Stimulated activated CD4-positive, alpha-beta T cell treated with anti-CD3 and anti-CD28 coated beads, Interleukin-12 subunit alpha, Interleukin-12 subunit beta, amount 100 ng/mL, for 24 hours (primary cell): Measurements from ENCODE around the gene KCNQ2.

Experiments used
- DNase-seq, 2 experiments: peaks; one replicate each; pipeline ENCODE4 v3.0.0-alpha.2; 2020; ENCODE audit warnings: low read depth in 2 of 2

Gene KCNQ2

DNA sequence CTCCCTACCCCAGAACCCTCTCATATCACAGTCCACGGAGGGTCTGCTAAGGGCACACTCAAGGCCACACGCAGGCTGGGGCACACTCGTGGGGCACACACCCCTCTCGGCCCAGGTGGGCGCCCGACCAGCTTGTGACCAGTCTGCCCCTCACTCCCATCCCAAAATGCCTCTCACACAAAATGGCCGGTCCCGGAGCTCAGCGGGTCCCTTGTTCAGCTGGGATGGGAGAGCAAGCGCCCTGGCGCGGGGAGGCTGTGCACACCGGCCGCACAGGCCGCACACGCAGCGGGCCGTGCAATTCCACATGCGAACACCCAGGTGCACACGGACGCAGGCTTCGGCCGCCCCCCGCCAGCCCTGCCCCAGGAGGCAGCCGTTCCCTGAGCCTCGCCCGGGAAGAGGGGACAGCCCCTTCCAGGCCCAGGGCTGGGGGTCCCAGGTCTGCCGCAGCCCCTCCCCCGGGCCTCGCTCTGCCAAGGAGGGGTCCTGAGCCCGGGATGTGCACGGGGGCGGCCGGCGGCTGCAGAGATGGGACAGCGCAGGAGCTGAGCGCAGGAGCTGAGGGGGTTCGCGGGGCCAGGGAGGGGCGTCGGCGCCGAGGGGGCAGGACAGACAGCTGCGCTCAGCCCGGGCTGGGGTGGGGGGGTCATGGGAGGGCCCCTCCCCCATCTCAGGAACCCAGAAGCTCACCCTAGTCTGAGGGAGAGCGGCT, 1.3 kb downstream of the KCNQ2 start:
- DNase-seq: no peak

DNA sequence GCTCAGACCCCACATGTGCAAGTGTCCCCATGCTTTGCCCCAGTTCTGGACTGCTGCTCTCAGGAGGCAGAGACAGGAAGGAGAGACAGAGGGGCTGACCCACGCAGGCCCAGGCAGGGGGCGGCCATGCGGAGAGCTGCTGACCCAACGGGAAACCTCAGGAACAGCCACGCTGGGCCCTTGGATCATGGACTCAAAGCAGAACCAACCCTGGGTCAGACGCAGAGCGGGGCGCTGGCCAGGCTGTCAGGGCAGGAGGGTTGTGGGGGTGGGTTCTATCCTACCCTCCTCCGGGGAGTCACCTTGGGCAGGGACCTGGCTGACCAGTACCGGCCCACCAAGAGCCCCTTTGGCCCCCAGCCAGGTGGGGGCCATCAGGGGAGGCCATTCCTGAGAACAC, 2.0 kb downstream of the KCNQ2 start:
- no peak for DNase-seq

DNA sequence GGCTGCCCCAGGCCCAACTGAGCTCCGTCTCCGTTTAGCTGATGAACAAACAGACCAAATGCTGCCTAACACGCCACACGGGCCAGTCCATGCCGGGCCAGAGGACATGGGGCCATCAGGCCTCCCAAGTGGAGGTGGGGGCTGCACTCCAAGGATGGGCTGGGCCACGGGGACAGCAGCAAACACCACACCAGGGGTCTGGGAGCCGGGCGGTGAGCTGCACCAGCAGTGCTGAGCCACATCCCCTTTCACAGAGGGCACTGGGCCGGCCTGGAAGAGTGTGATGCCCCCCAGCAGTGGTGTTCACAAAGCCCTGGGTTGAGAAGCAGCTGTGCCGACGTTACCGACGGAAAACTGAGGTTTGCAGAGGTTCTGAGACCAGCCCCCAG, 2.7 kb downstream of the KCNQ2 start:
- DNase-seq: no peak

DNA sequence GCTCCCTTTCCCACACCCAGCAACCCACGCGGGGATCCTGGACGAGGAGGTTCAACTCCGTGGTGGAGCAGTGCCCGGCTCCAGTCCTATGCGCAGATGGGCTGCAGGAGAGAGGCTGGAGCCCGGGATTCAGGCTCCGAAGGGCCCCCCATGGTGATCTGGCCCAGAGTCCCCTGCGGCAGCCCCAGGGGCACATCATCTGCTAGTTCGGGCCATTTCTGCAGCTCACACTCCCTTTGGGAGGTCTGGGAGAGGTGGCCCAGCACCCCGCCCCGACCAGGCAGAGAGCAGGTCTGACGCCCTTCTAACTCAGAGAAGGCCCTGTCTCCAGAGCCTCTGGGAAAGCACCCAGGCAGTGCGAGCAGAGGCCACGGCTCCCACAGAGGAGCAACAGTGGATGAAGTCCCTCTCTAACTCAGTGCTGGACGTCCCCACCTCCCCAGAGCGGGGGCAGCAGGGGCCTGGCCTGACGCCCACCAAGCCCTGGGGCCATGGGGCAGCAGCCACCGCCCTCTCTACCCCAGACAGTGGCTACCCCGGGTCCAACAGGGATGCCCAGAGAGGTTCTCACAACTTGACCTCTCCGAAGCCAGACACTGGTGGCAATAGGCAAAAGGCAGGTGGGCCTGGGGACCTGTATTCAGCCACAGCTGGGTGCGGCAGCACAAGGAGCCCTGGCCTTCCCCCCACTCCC, 3.3 kb downstream of the KCNQ2 start:
- DNase-seq: no peak

DNA sequence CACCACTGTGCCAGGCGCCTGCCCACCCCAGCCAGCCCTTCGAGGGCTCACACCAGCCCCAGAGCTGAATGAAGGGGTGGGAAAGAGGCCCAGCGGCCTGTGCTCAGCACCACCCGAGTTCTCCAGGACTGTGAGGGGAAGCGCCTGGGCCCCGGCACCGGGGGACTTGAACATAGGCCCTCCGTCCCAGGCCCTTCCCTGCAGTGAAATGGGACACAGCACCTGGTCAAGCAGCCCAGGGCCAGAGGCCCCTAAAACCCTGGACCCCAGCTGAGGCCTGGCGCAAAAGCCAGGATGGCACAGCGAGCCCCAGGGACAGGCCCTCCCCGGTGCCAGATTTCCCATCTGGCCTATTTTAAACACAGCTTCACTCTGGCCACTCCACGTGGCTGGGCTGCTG, 4.0 kb downstream of the KCNQ2 start:
- no peak for DNase-seq

DNA sequence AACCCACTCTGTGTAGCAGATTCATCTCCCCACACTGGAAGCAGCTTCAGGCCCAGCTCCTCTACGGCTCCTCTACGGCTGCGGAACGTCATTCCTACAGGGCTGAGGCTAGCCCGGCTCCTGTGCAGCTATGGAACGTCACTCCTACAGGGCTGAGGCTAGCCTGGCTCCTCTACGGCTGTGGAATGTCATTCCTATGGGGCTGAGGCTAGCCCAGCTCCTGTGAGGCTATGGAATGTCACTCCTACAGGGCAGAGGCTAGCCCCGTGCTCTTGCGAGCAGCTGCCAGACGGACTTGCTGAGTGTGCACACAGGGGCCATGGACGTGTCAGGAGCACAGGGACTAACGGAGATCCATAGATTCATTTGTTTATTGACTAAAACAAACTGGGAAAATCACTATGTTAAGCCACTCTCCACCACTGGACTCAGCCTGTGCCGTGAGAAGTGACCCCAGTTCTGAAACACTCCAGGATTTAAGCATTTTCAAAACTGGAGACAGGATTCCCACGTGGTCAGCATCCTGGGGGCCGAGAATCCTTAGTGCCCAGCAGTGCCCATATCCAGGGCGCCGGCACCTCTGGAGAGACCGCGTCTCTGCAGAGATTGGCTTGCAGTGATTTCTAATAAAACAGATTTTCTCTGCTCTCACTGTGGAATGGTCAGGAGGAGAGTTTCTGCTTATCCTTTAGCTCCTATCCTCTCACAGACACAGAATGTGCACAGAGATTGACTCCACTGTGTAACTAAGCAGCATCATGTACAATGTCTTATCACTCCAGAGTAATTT, 5.0 kb downstream of the KCNQ2 start:
- DNase-seq: no peak

DNA sequence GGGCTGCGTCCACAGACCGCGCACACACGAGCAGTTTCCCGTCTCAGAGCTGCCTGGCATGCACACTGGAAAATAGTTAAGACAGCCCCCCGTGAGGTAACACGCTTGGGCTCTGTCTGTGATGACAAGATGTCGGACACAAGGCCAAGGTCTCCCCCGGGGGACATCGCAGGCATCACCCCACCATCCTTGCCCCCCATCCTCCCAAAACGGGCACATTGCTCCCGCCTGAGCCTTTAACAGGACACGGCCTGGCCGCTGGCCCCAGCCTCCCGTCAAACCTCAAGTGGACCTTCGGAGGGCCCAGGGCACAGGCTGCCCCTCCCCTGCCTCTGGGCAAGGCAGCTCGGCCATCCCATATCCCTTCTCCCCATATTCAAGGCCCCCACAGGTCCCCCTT, 5.6 kb downstream of the KCNQ2 start:
- DNase-seq: no peak

DNA sequence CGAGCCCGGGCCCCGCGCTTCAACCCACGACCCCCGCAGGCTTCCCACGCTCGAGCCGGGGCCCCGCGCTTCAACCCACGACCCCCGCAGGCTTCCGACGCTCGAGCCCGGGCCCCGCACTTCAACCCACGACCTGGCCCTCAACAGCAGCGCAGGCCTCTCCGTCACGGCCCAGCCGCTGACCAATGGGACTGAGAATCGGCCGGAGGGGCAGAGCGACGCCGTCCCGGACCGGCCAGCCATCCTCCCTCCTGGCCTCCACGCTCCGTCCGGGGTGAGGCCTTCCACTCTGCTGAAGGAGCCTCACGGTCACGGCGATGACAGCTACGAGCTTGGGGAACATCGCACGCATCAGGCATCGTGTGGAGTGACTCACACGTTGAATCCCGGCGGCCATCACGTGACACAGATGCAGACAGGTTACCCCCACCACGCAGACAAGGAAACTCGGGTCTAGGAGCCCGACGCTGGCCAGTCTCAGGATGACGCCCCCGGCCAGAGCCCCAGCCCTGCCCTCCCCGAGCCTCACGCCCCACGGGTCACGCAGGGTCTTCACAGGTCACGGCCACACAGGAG, 6.1 kb downstream of the KCNQ2 start:
- DNase-seq: no peak

DNA sequence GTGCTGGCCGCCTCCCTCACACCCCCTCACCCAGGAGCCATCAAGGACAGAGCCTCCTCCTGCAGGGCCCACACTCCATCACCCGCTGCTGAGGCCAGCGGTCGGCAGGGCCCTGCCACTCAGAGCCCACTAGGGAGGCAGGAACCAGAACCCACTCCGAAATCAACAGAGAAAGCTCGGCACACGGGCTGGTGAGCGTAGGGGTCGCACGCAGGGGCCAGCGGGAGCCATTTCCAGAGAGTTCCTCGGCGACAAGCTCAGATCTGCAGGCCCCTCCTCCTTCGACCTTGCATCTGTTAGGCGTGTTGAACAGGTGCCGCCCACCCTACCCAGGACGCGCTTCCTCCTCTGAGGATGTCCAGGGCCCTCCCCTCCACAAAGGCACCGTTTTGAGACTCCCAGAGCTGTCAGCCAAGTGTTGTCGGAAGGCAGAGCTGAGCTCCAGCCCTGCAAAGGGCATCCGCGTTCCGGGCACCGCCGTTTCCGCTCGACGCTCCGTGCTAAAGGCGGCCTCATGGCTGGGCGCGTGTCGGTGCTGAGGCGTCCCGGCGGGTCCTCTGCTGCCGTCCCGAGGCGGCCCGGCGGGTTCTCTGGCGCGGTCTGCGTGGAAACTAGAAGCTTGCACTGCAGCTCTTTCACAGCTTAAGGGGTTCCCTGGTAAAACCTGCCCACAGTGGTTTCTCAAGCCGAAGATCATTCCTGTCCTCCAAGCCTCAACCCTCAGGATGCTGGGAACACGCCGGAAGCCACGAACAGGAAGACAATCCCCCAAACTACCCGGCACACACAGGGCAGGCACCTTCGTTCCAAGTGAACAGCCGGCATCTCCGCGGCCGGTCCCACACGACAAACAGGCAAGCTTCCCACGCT, 6.8 kb downstream of the KCNQ2 start:
- DNase-seq: no peak

DNA sequence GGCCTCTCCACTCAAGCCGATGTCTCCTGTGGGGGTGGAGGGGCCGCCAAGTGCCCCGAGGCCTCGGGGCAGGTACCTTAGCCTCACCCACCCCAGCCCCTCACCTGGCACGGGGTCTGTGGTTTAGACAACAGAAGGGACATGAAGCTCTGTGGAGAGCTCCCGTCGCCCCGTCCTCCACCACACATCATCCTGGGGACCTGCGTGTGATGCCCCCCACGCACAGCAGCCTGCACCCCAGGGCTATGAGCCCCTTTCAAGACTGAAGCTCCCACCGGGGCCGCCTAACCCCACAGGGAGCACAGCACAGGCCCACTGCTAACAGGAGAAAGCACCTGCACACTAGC, 8.2 kb downstream of the KCNQ2 start:
- DNase-seq: no peak

DNA sequence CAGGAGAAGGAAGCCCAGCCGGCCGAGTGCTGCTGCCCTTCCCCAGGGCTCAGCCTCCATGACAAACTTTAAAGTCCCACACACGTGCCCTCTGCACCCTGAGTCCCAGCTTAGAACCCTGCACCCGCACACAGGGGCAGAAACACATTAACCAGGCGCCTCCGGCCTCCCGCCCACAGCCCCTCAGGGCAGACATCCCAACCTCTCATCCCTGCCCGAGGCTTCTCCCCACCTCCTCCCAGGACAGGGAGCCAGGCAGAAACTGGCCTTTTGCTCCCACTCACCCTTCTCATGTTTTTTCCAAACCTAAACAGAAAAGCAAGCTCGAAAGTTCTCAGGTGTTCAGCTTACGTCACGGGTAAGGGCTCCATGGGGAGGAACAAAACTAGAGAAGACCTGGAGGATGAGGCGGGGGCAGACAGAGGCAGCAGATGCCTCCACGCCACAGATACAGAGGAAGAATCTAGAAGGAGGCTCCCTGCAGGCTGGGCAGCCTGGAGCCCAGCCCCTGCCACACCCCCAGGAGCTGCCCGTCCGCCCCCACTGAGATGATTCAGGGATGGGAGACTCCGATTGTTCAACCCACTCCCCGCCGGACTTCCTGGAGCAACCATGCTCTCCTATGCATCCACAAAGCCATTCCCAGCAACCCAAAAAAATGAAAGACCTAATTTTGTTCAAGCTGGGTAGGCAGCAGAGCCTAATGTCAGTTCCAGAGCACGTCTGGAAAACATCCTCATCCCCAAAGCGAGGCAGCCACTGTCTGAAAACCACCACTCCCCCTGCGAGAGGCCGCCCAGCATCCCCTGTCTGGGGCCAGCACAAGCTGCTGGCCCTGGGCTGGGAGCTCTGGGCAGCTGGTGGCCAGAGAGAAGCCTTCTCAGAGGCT, 8.8 kb downstream of the KCNQ2 start:
- DNase-seq: no peak

DNA sequence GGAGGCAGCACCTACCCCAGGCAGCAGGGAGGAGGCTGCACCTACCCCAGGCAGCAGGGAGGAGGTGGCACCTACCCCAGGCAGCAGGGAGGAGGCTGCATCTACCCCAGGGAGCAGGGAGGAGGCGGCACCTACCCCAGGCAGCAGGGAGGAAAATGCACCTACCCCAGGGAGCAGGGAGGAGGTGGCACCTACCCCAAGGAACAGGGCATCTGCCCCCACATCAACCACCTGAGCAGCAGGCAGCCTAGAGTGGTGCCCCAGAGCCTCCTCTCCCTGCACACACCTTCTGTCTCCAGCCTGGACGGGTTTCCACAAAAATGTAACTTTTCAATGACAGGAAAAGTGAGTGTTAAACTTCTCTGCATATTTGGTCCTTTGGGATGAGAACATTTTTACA, 10.2 kb downstream of the KCNQ2 start:
- DNase-seq: no peak

DNA sequence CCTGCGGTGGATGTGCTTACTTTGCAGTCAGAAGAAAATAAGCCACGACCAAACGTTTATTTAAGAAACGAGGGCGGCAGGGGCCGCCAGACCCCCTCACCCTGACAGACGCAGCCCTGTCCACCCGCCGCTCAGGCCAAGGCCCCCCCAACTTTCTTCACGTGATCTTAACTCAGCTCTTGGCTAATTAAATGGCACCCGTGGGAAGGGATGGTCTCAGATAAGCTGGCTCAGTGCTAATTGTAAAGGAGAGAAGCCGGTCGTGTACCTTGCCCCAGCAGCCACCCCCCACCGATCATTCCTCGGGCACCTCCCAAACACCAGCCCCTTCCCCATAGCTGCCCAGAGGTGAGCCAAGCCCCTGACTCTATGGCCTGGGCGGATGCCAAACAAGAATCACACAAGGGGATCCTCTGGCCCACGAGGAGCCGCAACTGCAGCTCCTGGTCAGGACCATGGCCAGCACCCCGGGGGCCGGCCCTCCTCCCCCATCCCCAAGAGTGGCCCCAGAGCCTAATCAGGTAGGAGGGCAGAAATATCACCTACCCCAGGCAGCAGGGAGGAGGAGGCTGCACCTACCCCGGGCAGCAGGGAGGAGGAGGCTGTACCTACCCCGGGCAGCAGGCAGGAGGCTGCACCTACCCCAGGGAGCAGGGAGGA, 11.2 kb downstream of the KCNQ2 start:
- DNase-seq: no peak

DNA sequence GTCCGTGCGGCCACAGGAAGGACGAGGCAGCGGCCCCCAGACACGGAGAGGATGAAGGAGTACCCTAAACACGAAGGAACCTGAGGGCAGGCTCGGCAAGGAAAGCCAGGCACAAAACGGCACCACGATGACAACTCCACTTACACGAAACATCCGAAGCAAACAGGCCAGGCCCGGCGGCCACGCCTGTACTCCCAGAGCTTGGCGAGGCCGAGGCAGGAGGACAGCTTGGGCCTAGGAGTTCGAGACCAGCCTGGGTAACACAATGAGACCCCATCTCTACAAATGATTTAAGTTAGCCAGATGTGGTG, 13.4 kb downstream of the KCNQ2 start:
- no peak for DNase-seq

DNA sequence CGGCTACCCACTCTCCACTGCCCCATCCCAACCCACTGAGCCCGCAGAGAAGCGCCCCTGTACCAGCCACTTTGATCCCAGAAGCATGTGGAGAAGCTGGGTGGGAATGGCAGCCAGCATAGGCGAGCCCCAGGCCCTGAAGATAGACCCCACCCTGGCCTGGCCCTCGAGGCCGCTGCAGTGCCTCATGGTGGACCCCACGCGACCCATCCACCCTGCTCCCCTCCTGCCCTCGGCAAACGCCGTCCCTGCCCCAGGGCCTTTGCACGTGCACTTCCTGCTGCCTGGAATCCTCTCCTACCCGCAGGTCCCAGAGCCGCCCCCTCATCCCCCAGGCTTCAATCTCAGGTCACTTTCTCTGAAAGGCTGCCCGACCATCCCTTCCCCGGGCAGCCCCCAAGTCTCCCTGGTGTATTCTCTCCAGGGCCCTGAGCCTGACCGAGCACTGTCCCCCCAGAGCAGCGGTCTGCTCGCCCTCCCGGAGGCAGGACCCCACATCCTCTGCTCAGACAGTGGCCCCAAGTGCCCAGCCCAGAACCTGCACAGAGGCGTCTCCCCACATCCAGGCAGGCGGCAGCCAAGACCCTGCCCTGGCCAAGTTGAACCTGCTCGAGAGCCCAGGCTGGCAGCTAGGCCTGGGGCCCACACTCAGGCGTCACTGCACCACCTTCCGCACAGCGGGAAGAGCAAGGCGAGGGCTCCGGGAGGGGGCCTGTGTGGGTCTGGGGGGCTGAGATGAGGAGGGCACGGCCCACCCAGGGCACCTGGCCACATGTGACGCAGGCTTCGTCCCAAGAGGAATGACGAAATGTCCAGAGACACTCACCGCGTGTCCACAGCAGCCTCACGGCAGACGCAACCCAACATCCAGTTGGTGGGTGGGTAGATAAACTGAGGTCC, 14.0 kb downstream of the KCNQ2 start:
- no peak for DNase-seq

DNA sequence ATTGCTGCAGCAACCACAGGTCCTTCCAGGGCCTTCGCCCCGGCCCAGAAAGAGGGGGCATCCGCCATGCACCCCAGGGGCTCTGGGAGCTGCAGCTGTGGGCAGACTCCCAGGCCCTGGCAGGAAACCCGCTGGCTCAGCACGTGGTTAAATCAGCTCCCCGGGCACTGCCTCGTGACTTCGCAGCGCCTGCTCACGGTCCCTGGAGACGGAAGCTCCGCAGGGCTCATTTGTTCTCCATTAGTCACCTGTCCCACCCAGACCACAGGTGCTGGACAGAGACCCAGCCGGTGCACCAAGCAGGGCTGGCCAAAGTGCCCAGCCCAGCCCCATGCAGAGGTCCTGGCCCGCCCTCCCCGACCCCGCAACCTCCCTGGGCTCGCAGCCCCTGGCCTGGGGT, 14.7 kb downstream of the KCNQ2 start:
- DNase-seq: no peak

DNA sequence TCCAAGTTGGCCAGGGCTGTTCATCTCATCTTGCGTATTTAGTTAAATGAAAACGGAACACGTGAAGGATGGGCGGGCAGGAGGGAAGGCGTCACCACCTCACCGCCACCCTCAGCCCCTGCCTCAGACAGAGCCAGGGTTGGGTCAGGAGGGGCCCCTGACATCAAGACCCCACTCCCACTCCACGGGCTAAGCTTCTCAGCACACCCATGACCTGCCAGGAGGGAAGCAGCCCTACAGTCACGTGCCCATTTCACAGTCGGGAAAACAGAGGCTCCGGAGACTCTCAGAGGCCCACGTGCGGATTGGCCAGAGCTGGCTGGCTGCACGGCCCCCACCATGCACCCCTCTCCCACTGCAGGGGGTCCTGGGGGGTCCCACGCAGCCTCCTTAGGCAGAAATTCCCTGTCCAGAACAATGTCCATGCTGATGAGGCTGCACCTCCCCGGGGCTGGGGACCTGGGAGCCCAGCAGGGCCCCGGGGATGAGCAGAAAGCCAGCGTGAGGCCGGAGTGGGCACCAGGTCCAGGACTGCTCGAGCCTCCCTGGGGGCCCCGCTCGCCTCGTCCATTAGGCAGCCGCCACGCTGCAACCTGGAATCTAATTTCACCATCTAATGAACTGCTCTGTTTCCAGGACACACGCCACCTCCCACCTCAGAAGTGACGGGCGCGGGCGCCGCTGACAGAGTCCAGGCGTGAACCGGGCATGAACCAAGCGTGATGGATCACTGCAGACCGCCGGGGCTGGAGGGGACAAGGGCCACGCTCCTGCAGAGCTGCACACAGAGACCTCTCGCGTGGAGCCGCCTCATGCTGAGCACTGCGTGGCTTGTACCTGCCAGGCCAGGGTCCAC, 15.8 kb downstream of the KCNQ2 start:
- DNase-seq: no peak

DNA sequence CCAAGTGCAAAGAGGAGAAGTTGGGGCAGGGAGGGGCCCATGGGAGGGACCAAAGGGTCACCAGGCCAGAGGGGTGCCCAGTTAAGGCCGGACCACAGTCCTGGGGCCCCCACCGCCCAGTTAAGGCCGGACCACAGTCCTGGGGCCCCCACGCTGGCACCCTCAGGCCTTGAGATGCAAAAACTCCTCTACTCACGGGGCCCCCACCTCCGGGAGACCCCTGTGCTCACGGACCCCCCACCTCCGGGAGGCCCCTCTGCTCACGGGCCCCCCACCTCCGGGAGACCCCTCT, 16.9 kb downstream of the KCNQ2 start:
- no peak for DNase-seq
